ENCODE results near the gene NELFB. TPM values are rescaled to one million over a fixed set of nuclear protein-coding genes. Genes with fewer than 3 reads are reported as not detected.

NELFB gene
- polyA plus RNA-seq, 3 donors: 17.3 to 44.2 (median 18.8) TPM

- H3K4me1 Mint-ChIP-seq: peaks cover 55% of the 10 kb centered on the region
- no peak for DNase-seq
- H3K79me2 ChIP-seq (ENCODE audit: insufficient read depth, low read length): peaks cover 10% of the 10 kb centered on the region
Observed at GRCh38 chr9:137271696-137272076, 16.6 kb downstream of the NELFB start.

GRCh38 chr9:137272241-137273094 is 17.3 kb downstream of the NELFB start:
- H2AFZ ChIP-seq (ENCODE audit: insufficient read depth, low read depth, low read length, poor library complexity, severe bottlenecking): no peak overlapping the region
- peaks cover 0 to 4% (median 2%) of the 10 kb centered on the region in 3 donors for H3K27me3 Mint-ChIP-seq (ENCODE audit: low read depth in 3 of 3)
- peaks cover 26 to 59% of the 10 kb centered on the region in 2 donors for H3K36me3 Mint-ChIP-seq
- H4K20me1 ChIP-seq (ENCODE audit: insufficient read depth, low read length): peaks cover 24% of the 10 kb centered on the region
- peaks cover 18% of the 10 kb centered on the region for H3K79me2 ChIP-seq (ENCODE audit: insufficient read depth, low read length)
- no peak for TF ChIP-seq CTCF (IDR thresholded peaks at IDR 0.05)
- WGBS (ENCODE audit: insufficient coverage): 93% methylated on average over 39 of the region's 39 CpGs
- intact Hi-C loops (cut with micrococcal nuclease): no loop called here
- no peaks in the 10 kb centered on the region for H3K27me3 ChIP-seq (ENCODE audit: control insufficient read depth in 2 of 2, insufficient read depth in 2 of 2, low read length in 2 of 2)
- H3K4me3 Mint-ChIP-seq: no peak overlapping the region
- no peaks in the 10 kb centered on the region for H3K9me3 Mint-ChIP-seq
- peaks cover 56% of the 10 kb centered on the region for H3K4me1 Mint-ChIP-seq
- peaks cover 50 to 57% of the 10 kb centered on the region in 2 donors for H3K4me1 ChIP-seq (ENCODE audit: control insufficient read depth in 1 of 2, insufficient read depth in 2 of 2, low read length in 2 of 2)
- no peak overlapping the region for H3K4me3 ChIP-seq (replicated peaks in 1 of 3; ENCODE audit: low read depth in 2 of 3, low read length in 3 of 3)
- peaks cover 16 to 60% of the 10 kb centered on the region in 2 donors for H3K36me3 ChIP-seq (replicated peaks in 1 of 2; ENCODE audit: control insufficient read depth in 1 of 2, insufficient read depth in 2 of 2, low read length in 2 of 2)
- H3K4me2 ChIP-seq (replicated peaks; ENCODE audit: extremely low read depth, low read length, poor library complexity, severe bottlenecking): no peak overlapping the region
- no peak overlapping the region for H3K27ac ChIP-seq (ENCODE audit: low read depth in 1 of 2, low read length in 2 of 2)
- H3K27ac Mint-ChIP-seq: no peak overlapping the region
- H3K9me3 ChIP-seq (replicated peaks in 1 of 2; ENCODE audit: control insufficient read depth in 1 of 2, insufficient read depth in 1 of 2, low read length in 2 of 2): no peaks in the 10 kb centered on the region
- no peak overlapping the region for H3K9ac ChIP-seq (ENCODE audit: insufficient read depth, low read length, poor library complexity, severe bottlenecking)
- DNase-seq: no peak

More at GRCh38 chr9:137271696-137272076, 16.6 kb downstream of the NELFB start:
- no peak for TF ChIP-seq CTCF (IDR thresholded peaks at IDR 0.05)
- no peak overlapping the region for H3K27ac Mint-ChIP-seq
- no peak overlapping the region for H3K4me3 Mint-ChIP-seq
- no peaks in the 10 kb centered on the region for H3K9me3 ChIP-seq (replicated peaks in 1 of 2; ENCODE audit: control insufficient read depth in 1 of 2, insufficient read depth in 1 of 2, low read length in 2 of 2)
- no peak overlapping the region for H2AFZ ChIP-seq (ENCODE audit: insufficient read depth, low read depth, low read length, poor library complexity, severe bottlenecking)
- H3K9ac ChIP-seq (ENCODE audit: insufficient read depth, low read length, poor library complexity, severe bottlenecking): no peak overlapping the region
- no peak overlapping the region for H3K27ac ChIP-seq (ENCODE audit: low read depth in 1 of 2, low read length in 2 of 2)
- H3K4me2 ChIP-seq (replicated peaks; ENCODE audit: extremely low read depth, low read length, poor library complexity, severe bottlenecking): no peak overlapping the region
- H3K27me3 Mint-ChIP-seq (ENCODE audit: low read depth in 3 of 3): peaks cover 0 to 3% (median 2%) of the 10 kb centered on the region in 3 donors
- WGBS (ENCODE audit: insufficient coverage): 0% methylated on average over 3 of the region's 3 CpGs
- no peaks in the 10 kb centered on the region for H3K9me3 Mint-ChIP-seq
- peaks cover 31 to 67% of the 10 kb centered on the region in 2 donors for H3K36me3 Mint-ChIP-seq
- no peak overlapping the region for H3K4me3 ChIP-seq (replicated peaks in 1 of 3; ENCODE audit: low read depth in 2 of 3, low read length in 3 of 3)
- H3K27me3 ChIP-seq (ENCODE audit: control insufficient read depth in 2 of 2, insufficient read depth in 2 of 2, low read length in 2 of 2): no peaks in the 10 kb centered on the region
- peaks cover 46 to 54% of the 10 kb centered on the region in 2 donors for H3K4me1 ChIP-seq (ENCODE audit: control insufficient read depth in 1 of 2, insufficient read depth in 2 of 2, low read length in 2 of 2)
- intact Hi-C loops (cut with micrococcal nuclease): no loop called here
- H3K36me3 ChIP-seq (replicated peaks in 1 of 2; ENCODE audit: control insufficient read depth in 1 of 2, insufficient read depth in 2 of 2, low read length in 2 of 2): peaks cover 22 to 68% of the 10 kb centered on the region in 2 donors
- H4K20me1 ChIP-seq (ENCODE audit: insufficient read depth, low read length): peaks cover 32% of the 10 kb centered on the region
